ENCODE measurements around the gene TBC1D9. TPM values are rescaled to one million over a fixed set of nuclear protein-coding genes. Genes with fewer than 3 reads are reported as not detected.

TBC1D9 gene
- 9.3 and 13.6 TPM in 2 replicates for total RNA-seq (2014; rRNA removed; shearing (Covaris generic))

DNA sequence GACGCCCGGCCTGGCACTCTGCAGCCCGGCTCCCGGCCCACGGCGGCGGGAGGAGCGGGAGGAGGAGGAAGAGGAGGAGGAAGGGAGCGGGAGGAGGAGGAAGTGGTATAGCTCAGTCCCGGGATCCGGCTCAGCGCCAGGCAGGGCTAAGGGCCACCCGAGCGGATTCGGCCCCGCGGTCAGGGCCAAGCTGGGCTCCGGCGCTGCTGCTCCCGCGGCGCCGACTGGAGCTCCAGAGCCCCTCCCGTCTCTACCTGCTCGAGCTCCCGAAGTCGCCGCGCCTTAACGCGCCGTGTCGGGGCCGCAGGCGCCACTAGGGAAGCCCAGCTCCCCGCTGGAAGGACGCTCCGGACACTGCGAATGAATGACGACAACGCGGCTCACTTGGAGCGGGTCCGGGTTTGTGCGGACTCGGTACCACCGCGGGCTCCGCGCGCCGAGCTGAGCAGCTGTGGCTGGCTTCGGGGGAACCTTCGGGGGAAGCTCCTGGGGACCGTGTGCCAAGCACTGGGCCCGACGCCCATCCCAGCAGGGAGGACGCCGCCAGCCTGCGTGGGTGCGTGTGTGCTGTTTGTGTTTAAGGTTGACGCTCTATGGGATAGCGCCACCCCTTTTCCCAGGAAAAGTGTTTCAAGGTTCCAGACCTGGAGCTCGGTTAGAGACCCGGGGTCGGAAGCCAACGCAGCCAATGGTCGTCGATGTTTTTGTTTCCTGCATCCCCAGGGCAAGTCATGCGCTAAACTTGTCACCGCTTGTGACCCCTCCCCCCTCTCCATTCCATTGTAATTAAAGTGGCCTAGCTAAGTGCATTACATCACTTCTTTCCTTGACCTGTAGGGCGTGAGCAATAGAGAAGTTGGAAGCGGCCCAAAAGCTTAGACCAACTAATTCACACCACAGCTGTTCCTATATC is at the start of gene TBC1D9:
TSS of gene TBC1D9 (minus strand) at position 67 of the 913 bp plus-strand sequence. CDS start 340 bp downstream, outside the sequence.

Small RNA genes within 50 kb of the gene (small RNA-seq; reads per million reads assigned to genes)
- not detected for gene AC108019.1
- gene RF00019, result not detected
- gene RN7SL152P, result not detected
- not detected for gene RNY1P14

Other genes with a start within 250 kb of the TBC1D9 start
- 15.6 and 16.2 TPM in 2 replicates for gene ELMOD2, start 232.2 kb downstream of the TBC1D9 start, total RNA-seq (2014; rRNA removed; shearing (Covaris generic))
- gene UCP1, start 187.4 kb downstream of the TBC1D9 start, total RNA-seq (2014; rRNA removed; shearing (Covaris generic)), result not detected in 2 replicates

Data from A375 (cell line).